Measurements from ENCODE around the gene CPNE4. TPM values are rescaled to one million over a fixed set of nuclear protein-coding genes. Genes with fewer than 3 reads are reported as not detected.

CPNE4 gene
- total and polyA plus RNA-seq, 9 of the 15 experiments (the other 6 are each of a cell fraction or from before 2014, with no cell fraction given): not detected

- H4K20me1 ChIP-seq (replicated peaks; ENCODE audit: control insufficient read depth, insufficient read depth, low read length): no peaks in the 10 kb centered on the region
- no peaks in the 10 kb centered on the region for H3K4me1 ChIP-seq (replicated peaks in 1 of 2; ENCODE audit: control insufficient read depth in 2 of 2, insufficient read depth in 2 of 2, low read length in 2 of 2)
- ATAC-seq (no peak), FAIRE-seq (no peak), DNase-seq (ENCODE audit: extremely low read depth in 1 of 4, low spot score in 3 of 4) (no peak)
- H3K4me2 ChIP-seq (ENCODE audit: insufficient read depth, low read length): no peak overlapping the region
- H3K27ac ChIP-seq (ENCODE audit: extremely low read depth, low read depth, low read length): no peak overlapping the region
- H3K9me3 ChIP-seq (replicated peaks; ENCODE audit: control insufficient read depth, insufficient read depth, low read depth, low read length): no peaks in the 10 kb centered on the region
- no peaks in the 10 kb centered on the region for H3K79me2 ChIP-seq (ENCODE audit: control insufficient read depth, insufficient read depth, low read length)
- H3K27me3 ChIP-seq (ENCODE audit: control insufficient read depth in 2 of 2, insufficient read depth in 2 of 2, low read length in 2 of 2): no peaks in the 10 kb centered on the region
- H3K9me1 ChIP-seq (ENCODE audit: control insufficient read depth, insufficient read depth, low read length): no peaks in the 10 kb centered on the region
- intact Hi-C loops (cut with micrococcal nuclease): no loop called here
- no peak for TF ChIP-seq ATF1 (CRISPR knock-in tag; IDR thresholded peaks at IDR 0.05)
- TF ChIP-seq ATF1 (tag; IDR thresholded peaks at IDR 0.05): no peak
- TF ChIP-seq EP300 (IDR thresholded peaks at IDR 0.05; ENCODE audit: low read length): no peak
- TF ChIP-seq SIN3B (IDR thresholded peaks at IDR 0.05; ENCODE audit: low read depth): no peak
- no peak for TF ChIP-seq JUNB (CRISPR knock-in tag; conservative IDR thresholded peaks at IDR 0.05)
- no peak for TF ChIP-seq DMBX1 (CRISPR knock-in tag; IDR thresholded peaks at IDR 0.05; ENCODE audit: borderline replicate concordance)
- TF ChIP-seq ZNF436 (CRISPR knock-in tag; IDR thresholded peaks at IDR 0.05): no peak
- no peak for TF ChIP-seq SMARCE1 (IDR thresholded peaks at IDR 0.05)
- no peak for TF ChIP-seq KDM2B (CRISPR knock-in tag; IDR thresholded peaks at IDR 0.05)
- TF ChIP-seq ESRRA (IDR thresholded peaks at IDR 0.05; ENCODE audit: borderline replicate concordance, low read depth): no peak
- TF ChIP-seq REST (IDR thresholded peaks at IDR 0.05; ENCODE audit: borderline replicate concordance): no peak
- TF ChIP-seq REST (CRISPR knock-in tag; IDR thresholded peaks at IDR 0.05; ENCODE audit: low read depth): no peak
- no peak for TF ChIP-seq THAP12 (CRISPR knock-in tag; IDR thresholded peaks at IDR 0.05)
- ChIA-PET POLR2A (interaction anchor here (0.6 kb wide), 1 partner anchor 227 kb away, joined by 3 read pairs; no protein-coding TSS in a partner anchor), CTCF (ENCODE audit: low intra/inter-chr PET ratio) (no interaction called here)
- no TSS peak for BruUV-seq (replicated peaks)
- H2AFZ ChIP-seq (ENCODE audit: low read depth, low read length): no peak overlapping the region
- in situ Hi-C loops (cut with MboI): no loop called here
- H3K36me3 ChIP-seq (ENCODE audit: control insufficient read depth, insufficient read depth, low read length): no peaks in the 10 kb centered on the region
- H3K4me3 ChIP-seq: no peak overlapping the region
- no peak overlapping the region for H3K9ac ChIP-seq (ENCODE audit: insufficient read depth in 1 of 2, low read depth in 2 of 2, low read length in 2 of 2)
- WGBS (ENCODE audit: insufficient coverage, low coverage, missing lambda C conversion rate): 0% methylated on average over 5 of the region's 5 CpGs
Measured at GRCh38 chr3:131962982-131963381, 71.8 kb downstream of the CPNE4 start.

All from K562 (cell line).